ENCODE results near the gene EFNB1. TPM values are rescaled to one million over a fixed set of nuclear protein-coding genes. Genes with fewer than 3 reads are reported as not detected.

Gene EFNB1
- total and polyA plus RNA-seq, 10 of the 15 experiments (the other 5 are each of a cell fraction or from before 2014, with no cell fraction given), result 0.02 to 1.0 (median 0.81) TPM; not detected in 1

- TF ChIP-seq, protein P1, sequence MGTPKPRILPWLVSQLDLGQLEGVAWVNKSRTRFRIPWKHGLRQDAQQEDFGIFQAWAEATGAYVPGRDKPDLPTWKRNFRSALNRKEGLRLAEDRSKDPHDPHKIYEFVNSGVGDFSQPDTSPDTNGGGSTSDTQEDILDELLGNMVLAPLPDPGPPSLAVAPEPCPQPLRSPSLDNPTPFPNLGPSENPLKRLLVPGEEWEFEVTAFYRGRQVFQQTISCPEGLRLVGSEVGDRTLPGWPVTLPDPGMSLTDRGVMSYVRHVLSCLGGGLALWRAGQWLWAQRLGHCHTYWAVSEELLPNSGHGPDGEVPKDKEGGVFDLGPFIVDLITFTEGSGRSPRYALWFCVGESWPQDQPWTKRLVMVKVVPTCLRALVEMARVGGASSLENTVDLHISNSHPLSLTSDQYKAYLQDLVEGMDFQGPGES (IDR thresholded peaks at IDR 0.05), result no peak
Observed at GRCh38 chrX:68820476-68821110, 8.2 kb upstream of the EFNB1 start (continued).

GRCh38 chrX:68821616-68822015 is 7.2 kb upstream of the EFNB1 start:
- FAIRE-seq (no peak), ATAC-seq (no peak), DNase-seq (ENCODE audit: low read depth, low spot score) (no peak)
- no peaks in the 10 kb centered on the region for H3K79me2 ChIP-seq (ENCODE audit: control insufficient read depth, insufficient read depth, low read length)
- intact Hi-C loops (cut with micrococcal nuclease; ENCODE audit: unreplicated experiment) (loop anchor here (10.0 kb wide), 2 partner anchors 303 to 333 kb away; no protein-coding TSS in a partner anchor), in situ Hi-C loops (cut with MboI) (loop anchor here (10.0 kb wide), 1 partner anchor 563 kb away; no protein-coding TSS in a partner anchor)
- POLR2A ChIA-PET, result no interaction called here
- no peaks in the 10 kb centered on the region for H3K9me3 ChIP-seq (replicated peaks; ENCODE audit: control insufficient read depth, insufficient read depth, low read length)
- H3K4me1 ChIP-seq (ENCODE audit: control insufficient read depth, insufficient read depth, low read length), result no peaks in the 10 kb centered on the region
- no peak overlapping the region for H3K4me2 ChIP-seq (ENCODE audit: control insufficient read depth, insufficient read depth)
- WGBS (ENCODE audit: insufficient coverage, insufficient replicate concordance, low lambda C conversion rate, missing lambda C conversion rate), result 17% methylated on average over 2 of the region's 3 CpGs
- no peak overlapping the region for H3K27ac ChIP-seq (ENCODE audit: control insufficient read depth, insufficient read depth)
- no peaks in the 10 kb centered on the region for H3K36me3 ChIP-seq (ENCODE audit: control insufficient read depth in 2 of 2, insufficient read depth in 2 of 2, low read length in 1 of 2)
- no peak overlapping the region for H2AFZ ChIP-seq (ENCODE audit: control insufficient read depth, low read depth, low read length)
- H3K27me3 ChIP-seq (replicated peaks in 1 of 2; ENCODE audit: control insufficient read depth in 2 of 2, insufficient read depth in 2 of 2, low read length in 1 of 2), result no peaks in the 10 kb centered on the region
- SMC1A ChIA-PET (ENCODE audit: uncharacterized antibody, unreplicated experiment), result interaction anchor here (1.3 kb wide), 1 partner anchor 403 kb away, joined by 4 read pairs; no protein-coding TSS in a partner anchor
- no peak overlapping the region for H3K4me3 ChIP-seq
- no TSS peak for BruUV-seq (replicated peaks)
- RAD21 ChIA-PET (ENCODE audit: unreplicated experiment), result no interaction called here
- CTCF ChIA-PET, result interaction anchor here (1.4 kb wide), 1 partner anchor 272 kb away, joined by 3 read pairs; no protein-coding TSS in a partner anchor
- no peak overlapping the region for H3K9ac ChIP-seq (ENCODE audit: control insufficient read depth, insufficient read depth, low read length)
- H4K20me1 ChIP-seq (ENCODE audit: control insufficient read depth, insufficient read depth), result no peaks in the 10 kb centered on the region
- no peak for TF ChIP-seq MYC (IDR thresholded peaks at IDR 0.05; ENCODE audit: insufficient read depth, insufficient read length, insufficient replicate concordance, low read length, severe bottlenecking)
- TF ChIP-seq ZBED1 (IDR thresholded peaks at IDR 0.05; ENCODE audit: borderline replicate concordance), result no peak
- no peak for TF ChIP-seq SMAD1 (IDR thresholded peaks at IDR 0.05; ENCODE audit: low read depth, partially characterized antibody)
- TF ChIP-seq, protein P2, sequence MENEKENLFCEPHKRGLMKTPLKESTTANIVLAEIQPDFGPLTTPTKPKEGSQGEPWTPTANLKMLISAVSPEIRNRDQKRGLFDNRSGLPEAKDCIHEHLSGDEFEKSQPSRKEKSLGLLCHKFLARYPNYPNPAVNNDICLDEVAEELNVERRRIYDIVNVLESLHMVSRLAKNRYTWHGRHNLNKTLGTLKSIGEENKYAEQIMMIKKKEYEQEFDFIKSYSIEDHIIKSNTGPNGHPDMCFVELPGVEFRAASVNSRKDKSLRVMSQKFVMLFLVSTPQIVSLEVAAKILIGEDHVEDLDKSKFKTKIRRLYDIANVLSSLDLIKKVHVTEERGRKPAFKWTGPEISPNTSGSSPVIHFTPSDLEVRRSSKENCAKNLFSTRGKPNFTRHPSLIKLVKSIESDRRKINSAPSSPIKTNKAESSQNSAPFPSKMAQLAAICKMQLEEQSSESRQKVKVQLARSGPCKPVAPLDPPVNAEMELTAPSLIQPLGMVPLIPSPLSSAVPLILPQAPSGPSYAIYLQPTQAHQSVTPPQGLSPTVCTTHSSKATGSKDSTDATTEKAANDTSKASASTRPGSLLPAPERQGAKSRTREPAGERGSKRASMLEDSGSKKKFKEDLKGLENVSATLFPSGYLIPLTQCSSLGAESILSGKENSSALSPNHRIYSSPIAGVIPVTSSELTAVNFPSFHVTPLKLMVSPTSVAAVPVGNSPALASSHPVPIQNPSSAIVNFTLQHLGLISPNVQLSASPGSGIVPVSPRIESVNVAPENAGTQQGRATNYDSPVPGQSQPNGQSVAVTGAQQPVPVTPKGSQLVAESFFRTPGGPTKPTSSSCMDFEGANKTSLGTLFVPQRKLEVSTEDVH (IDR thresholded peaks at IDR 0.05; ENCODE audit: low read depth, partially characterized antibody), result no peak
- no peak for TF ChIP-seq ZSCAN29 (IDR thresholded peaks at IDR 0.05)
- TF ChIP-seq STAT1 (conservative IDR thresholded peaks at IDR 0.05), result no peak
- TF ChIP-seq SMARCA5 (IDR thresholded peaks at IDR 0.05), result no peak
- no peak for TF ChIP-seq MYB (IDR thresholded peaks at IDR 0.05; ENCODE audit: borderline replicate concordance, low read depth, low read length)
- no peak for TF ChIP-seq CHD2 (IDR thresholded peaks at IDR 0.05; ENCODE audit: borderline replicate concordance, low read depth, low read length)
